ENCODE data around the gene GIPC2.
"Not testable (repeated sequence)": the region's sequence is repeated elsewhere in the genome, so short reads cannot be mapped to it uniquely, and the experiment has no call there.

Gene GIPC2

DNA sequence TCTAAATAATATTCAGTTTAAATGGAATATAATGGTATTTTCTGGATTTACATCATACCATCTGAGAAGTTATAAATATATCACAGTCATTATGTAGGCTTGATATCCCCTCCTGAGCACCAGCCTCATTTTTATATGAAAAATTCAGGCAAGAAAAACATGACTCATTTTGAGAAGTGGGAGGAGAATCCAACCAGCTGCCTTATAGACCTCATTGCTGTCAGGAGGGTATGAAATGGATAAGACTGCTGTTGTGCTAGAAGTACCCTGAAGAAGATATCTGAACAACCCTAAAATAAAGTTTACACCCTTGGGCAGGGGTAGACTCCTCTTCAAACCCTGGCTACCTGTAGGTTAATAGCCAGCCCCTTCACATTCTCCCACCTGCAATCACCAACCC lies 8.8 kb downstream of the GIPC2 start:
- H3K4me3 ChIP-seq: no peak overlapping the region
- DNase-seq (ENCODE audit: low spot score): no peak
- TF ChIP-seq, protein P1, sequence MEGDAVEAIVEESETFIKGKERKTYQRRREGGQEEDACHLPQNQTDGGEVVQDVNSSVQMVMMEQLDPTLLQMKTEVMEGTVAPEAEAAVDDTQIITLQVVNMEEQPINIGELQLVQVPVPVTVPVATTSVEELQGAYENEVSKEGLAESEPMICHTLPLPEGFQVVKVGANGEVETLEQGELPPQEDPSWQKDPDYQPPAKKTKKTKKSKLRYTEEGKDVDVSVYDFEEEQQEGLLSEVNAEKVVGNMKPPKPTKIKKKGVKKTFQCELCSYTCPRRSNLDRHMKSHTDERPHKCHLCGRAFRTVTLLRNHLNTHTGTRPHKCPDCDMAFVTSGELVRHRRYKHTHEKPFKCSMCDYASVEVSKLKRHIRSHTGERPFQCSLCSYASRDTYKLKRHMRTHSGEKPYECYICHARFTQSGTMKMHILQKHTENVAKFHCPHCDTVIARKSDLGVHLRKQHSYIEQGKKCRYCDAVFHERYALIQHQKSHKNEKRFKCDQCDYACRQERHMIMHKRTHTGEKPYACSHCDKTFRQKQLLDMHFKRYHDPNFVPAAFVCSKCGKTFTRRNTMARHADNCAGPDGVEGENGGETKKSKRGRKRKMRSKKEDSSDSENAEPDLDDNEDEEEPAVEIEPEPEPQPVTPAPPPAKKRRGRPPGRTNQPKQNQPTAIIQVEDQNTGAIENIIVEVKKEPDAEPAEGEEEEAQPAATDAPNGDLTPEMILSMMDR (IDR thresholded peaks at IDR 0.05): no peak
- H3K27ac ChIP-seq: no peak overlapping the region

DNA sequence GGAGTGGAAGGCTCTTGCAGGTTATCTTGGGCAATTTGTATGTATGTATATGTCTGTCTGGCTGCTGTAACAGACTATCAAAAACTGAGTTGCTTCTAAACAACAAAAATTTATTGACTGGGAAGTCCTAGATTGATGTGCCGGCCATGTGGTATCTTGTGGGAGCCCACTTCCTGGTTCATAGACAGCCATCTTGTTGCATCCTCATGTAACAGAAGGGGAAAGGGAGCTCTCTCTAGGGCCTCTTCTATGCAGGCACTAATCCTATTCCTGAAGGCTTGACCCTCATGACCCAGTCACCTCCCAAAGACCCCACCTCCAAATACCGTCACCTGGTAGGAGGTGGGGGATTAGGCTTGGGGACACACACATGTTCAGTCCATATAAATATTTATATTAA lies 9.2 kb downstream of the GIPC2 start:
- TF ChIP-seq, protein P1 (IDR thresholded peaks at IDR 0.05): no peak
- no peak for DNase-seq (ENCODE audit: low spot score)
- Histone ChIP-seq H3K4me3 (no peak overlapping the region), H3K27ac (no peak overlapping the region)

DNA sequence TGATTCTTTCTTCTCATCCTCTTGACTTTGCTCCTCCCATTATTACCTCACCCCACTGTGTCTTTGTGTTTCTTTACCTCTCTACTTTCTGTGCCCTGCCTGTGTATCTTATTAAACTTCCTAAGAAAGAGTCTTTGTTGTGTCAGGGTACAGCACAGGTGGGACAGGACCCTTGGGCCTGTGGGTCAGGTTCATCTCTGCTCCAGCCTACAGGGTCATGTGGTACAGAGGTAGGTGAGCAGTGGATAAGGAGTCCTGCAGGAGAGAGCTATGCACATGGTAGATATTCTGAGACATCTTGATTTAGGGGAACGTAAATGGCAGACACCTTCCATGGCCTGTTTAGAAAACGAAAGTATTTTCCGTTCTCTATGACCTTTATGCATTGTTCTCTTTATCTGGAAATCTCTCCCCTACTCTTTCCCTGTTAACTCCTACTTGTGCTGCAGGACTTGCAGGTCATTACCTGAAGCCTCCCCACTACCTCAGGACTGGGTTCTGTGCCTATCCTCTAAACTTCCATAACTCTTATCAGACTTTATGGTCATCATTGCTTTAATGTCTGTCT lies 9.9 kb downstream of the GIPC2 start:
- no peak overlapping the region for H3K27ac ChIP-seq
- peak overlapping the region; percentile 18 for H3K4me3 ChIP-seq
- TF ChIP-seq, protein P1 (IDR thresholded peaks at IDR 0.05): no peak
- DNase-seq (ENCODE audit: low spot score): no peak

DNA sequence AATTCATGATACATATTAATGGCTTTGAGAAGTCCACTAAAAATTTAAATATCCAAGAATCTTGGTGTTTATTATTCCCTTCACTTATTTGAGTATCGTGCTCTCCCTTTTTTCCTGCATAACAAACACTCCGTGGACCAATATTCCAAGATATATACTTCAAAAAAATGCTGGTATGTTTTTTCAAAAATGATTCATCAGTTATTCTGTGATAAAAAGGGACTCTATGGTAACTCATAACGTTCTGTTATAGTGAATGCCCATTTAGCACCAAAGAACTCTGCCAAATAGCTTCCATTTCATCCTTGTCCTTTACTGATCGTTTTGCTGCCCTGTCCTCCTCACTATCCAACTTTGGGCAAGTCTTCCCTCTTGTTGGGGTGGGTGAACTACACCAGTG lies 12.9 kb downstream of the GIPC2 start:
- DNase-seq (ENCODE audit: low spot score): no peak
- peak overlapping the region in 1 of 2 donors; percentile 62 for H3K27ac ChIP-seq
- TF ChIP-seq, protein P1 (IDR thresholded peaks at IDR 0.05): no peak
- no peak overlapping the region for H3K4me3 ChIP-seq

DNA sequence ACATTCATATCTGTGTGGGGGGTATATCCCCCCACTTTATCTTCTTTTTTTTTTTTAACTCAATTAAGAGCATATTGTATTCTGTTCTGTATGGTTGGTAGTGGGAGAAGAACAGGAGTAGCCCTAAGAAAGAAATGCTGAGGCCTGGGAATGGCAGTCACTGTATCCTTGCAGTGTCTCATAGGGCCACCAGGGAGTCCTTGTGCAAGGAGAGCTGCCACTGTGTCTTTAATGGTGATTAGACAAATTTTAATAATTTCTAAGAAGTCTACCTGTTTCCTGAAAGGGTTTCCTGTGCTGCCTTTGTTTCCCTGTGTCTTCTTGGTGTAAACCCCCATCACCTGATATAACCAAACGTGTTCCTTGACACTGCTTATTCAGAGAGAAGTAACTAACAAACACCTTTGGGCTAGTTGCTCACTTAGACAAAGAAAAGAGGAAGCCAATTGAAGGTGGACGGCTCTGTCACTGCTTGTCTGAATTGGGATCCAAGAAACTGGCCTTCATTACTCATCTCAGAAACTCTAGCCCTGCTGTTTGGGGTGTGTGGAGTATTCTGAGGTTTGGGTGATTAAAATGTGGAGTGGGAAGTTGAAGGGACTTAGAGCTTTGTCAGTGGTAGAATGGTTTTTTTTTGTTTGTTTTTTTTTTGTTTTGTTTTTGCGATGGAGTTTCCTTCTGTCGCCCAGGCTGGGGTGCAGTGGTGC lies 15.2 kb downstream of the GIPC2 start:
- Histone ChIP-seq H3K4me3 (no peak overlapping the region), H3K27ac (no peak overlapping the region)
- TF ChIP-seq, protein P1 (IDR thresholded peaks at IDR 0.05): no peak
- DNase-seq (ENCODE audit: low spot score): no peak

DNA sequence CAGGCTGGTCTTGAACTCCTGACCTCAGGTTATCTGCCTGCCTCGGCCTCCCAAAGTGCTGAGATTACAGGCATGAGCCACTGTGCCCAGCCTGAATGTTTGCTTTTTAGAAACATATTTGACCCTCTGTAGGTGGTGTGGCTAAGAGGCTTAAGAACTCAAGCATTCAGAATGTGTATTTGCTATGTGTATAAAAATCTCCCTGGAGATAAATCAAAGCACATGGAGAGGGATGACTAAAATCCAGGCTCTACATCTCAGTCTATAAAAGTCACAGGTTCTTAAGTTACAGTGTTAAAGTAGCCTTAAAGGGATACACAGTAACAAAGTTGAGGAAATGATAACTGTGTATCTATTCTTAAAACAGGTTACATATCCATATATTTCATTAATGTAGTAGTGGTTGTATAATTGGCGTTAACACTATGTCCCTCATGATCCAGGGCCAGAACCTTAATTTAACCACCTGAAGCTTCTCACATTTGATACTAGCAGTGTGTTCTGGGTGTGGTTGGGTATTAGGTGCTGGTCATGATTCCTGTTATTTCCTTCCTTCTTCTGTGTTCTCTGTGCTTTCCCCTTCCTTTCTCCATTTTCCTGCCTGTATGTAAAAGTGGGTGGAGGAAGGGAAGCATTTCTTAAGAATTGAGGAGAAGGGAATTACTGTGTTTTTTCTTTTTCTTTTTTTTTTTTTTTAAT lies 16.2 kb downstream of the GIPC2 start:
- no peak for DNase-seq (ENCODE audit: low spot score)
- TF ChIP-seq, protein P1 (IDR thresholded peaks at IDR 0.05): no peak
- Histone ChIP-seq H3K4me3 (no peak overlapping the region), H3K27ac (no peak overlapping the region)

DNA sequence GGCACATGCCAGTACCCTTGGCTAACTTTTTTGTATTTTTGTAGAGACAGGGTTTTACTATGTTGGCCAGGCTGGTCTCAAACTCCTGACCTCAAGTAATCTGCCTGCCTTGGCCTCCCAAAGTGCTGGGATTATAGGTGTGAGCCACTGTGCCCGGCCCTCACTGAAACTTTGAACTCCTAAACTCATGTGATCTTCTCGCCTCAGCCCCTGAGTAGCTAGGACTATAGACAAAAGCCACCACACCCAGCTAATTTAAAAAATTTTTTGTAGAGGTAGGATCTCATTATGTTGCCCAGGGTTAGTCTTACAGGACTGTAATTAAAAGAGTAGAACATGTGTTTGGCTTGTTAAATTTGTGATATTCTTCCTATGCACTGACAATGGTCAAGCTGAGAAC lies 19.1 kb downstream of the GIPC2 start:
- DNase-seq (ENCODE audit: low spot score); H3K27ac ChIP-seq; H3K4me3 ChIP-seq: not testable (repeated sequence)
